OCI-LY7 (cell line): ENCODE results near the gene KIRREL3.

Source experiments
- CTCF ChIP-seq: fragments of 200-600 bp; sonication (generic); conservative IDR thresholded peaks from 2 replicates; pipeline ENCODE4 v1.5.1; 2014; ENCODE audit warnings: mild to moderate bottlenecking, antibody characterized with exemption, low read length, moderate library complexity, mixed read lengths
- EZH2phosphoT487 ChIP-seq: fragments of 200-600 bp; sonication (generic); IDR thresholded peaks from 2 replicates; pipeline ENCODE4 v1.6.1; 2018; ENCODE audit warnings: low read depth, borderline replicate concordance, mild to moderate bottlenecking, mixed run types, antibody characterized with exemption, low read length, moderate library complexity, mixed read lengths

GRCh38 chr11:126594921-126595367, 405.6 kb downstream of the KIRREL3 start:
- TF ChIP-seq CTCF = no peak
- no peak for TF ChIP-seq EZH2phosphoT487
